T-helper 2 cell treated with Interferon-gamma antibody and Interleukin-4, amounts not matched to agents 5 μg/mL and 100 μg/mL, for 36 hours (primary cell): ENCODE measurements around the gene PLCB4.

Experiments
- DNase-seq: peaks from one replicate; pipeline ENCODE4 v3.0.0; 2021; ENCODE audit warnings: low spot score
- H3K27ac Mint-ChIP-seq: one replicate; pipeline ENCODE4 v1.8.0; 2021; ENCODE audit warnings: mild to moderate bottlenecking, mixed read lengths
- H3K27me3 Mint-ChIP-seq: one replicate; pipeline ENCODE4 v1.8.0; 2021; ENCODE audit warnings: low read depth, mixed read lengths
- H3K36me3 Mint-ChIP-seq: one replicate; pipeline ENCODE4 v1.8.0; 2021; ENCODE audit warnings: low read depth, mixed read lengths
- H3K4me1 Mint-ChIP-seq: one replicate; pipeline ENCODE4 v1.8.0; 2021; ENCODE audit warnings: low read depth, mixed read lengths
- H3K4me3 Mint-ChIP-seq: one replicate; pipeline ENCODE4 v1.8.0; 2022; ENCODE audit warnings: mild to moderate bottlenecking, moderate library complexity, mixed read lengths
- H3K9me3 Mint-ChIP-seq: one replicate; pipeline ENCODE4 v1.8.0; 2021; ENCODE audit warnings: mixed read lengths

PLCB4 gene

GRCh38 chr20:9402141-9402540 lies 333.3 kb downstream of the PLCB4 start:
- Mint-ChIP-seq H3K36me3 (no peaks in the 10 kb centered on the region), H3K9me3 (no peaks in the 10 kb centered on the region), H3K27ac (no peak overlapping the region), H3K4me3 (no peak overlapping the region), H3K4me1 (peaks cover 4% of the 10 kb centered on the region), H3K27me3 (no peaks in the 10 kb centered on the region)
- DNase-seq, result no peak

GRCh38 chr20:9402546-9402945 lies 333.7 kb downstream of the PLCB4 start:
- Mint-ChIP-seq H3K4me3 (no peak overlapping the region), H3K4me1 (peaks cover 4% of the 10 kb centered on the region), H3K27ac (no peak overlapping the region), H3K27me3 (no peaks in the 10 kb centered on the region), H3K9me3 (no peaks in the 10 kb centered on the region), H3K36me3 (no peaks in the 10 kb centered on the region)
- DNase-seq, result no peak

- Mint-ChIP-seq H3K9me3 (no peaks in the 10 kb centered on the region), H3K4me1 (peaks cover 4% of the 10 kb centered on the region), H3K27me3 (no peaks in the 10 kb centered on the region), H3K36me3 (no peaks in the 10 kb centered on the region), H3K4me3 (no peak overlapping the region), H3K27ac (no peak overlapping the region)
- DNase-seq, result no peak
Observed at GRCh38 chr20:9403448-9403847, 334.6 kb downstream of the PLCB4 start.

GRCh38 chr20:9407805-9408421 lies 339.0 kb downstream of the PLCB4 start:
- H3K27ac Mint-ChIP-seq, result no peak overlapping the region
- H3K9me3 Mint-ChIP-seq, result no peaks in the 10 kb centered on the region
- no peaks in the 10 kb centered on the region for H3K36me3 Mint-ChIP-seq
- no peaks in the 10 kb centered on the region for H3K27me3 Mint-ChIP-seq
- H3K4me3 Mint-ChIP-seq, result no peak overlapping the region
- no peaks in the 10 kb centered on the region for H3K4me1 Mint-ChIP-seq
- DNase-seq, result peak; percentile 21

GRCh38 chr20:9408422-9409300 lies 339.8 kb downstream of the PLCB4 start:
- Mint-ChIP-seq H3K4me3 (no peak overlapping the region), H3K27me3 (no peaks in the 10 kb centered on the region), H3K9me3 (no peaks in the 10 kb centered on the region), H3K4me1 (no peaks in the 10 kb centered on the region), H3K36me3 (no peaks in the 10 kb centered on the region), H3K27ac (no peak overlapping the region)
- DNase-seq, result no peak

GRCh38 chr20:9409352-9409751 lies 340.5 kb downstream of the PLCB4 start:
- Mint-ChIP-seq H3K4me1 (no peaks in the 10 kb centered on the region), H3K4me3 (no peak overlapping the region), H3K36me3 (no peaks in the 10 kb centered on the region), H3K27ac (no peak overlapping the region), H3K9me3 (no peaks in the 10 kb centered on the region), H3K27me3 (no peaks in the 10 kb centered on the region)
- DNase-seq, result no peak

GRCh38 chr20:9409981-9410380 lies 341.1 kb downstream of the PLCB4 start:
- DNase-seq, result no peak
- H3K27me3 Mint-ChIP-seq, result no peaks in the 10 kb centered on the region
- no peak overlapping the region for H3K27ac Mint-ChIP-seq
- H3K4me1 Mint-ChIP-seq, result no peaks in the 10 kb centered on the region
- no peaks in the 10 kb centered on the region for H3K9me3 Mint-ChIP-seq
- no peak overlapping the region for H3K4me3 Mint-ChIP-seq
- H3K36me3 Mint-ChIP-seq, result no peaks in the 10 kb centered on the region

GRCh38 chr20:9411833-9412232 lies 342.9 kb downstream of the PLCB4 start:
- DNase-seq, result no peak
- H3K36me3 Mint-ChIP-seq, result no peaks in the 10 kb centered on the region
- H3K9me3 Mint-ChIP-seq, result no peaks in the 10 kb centered on the region
- H3K4me3 Mint-ChIP-seq, result no peak overlapping the region
- no peaks in the 10 kb centered on the region for H3K4me1 Mint-ChIP-seq
- H3K27ac Mint-ChIP-seq, result no peak overlapping the region
- no peaks in the 10 kb centered on the region for H3K27me3 Mint-ChIP-seq

GRCh38 chr20:9412309-9412708 lies 343.4 kb downstream of the PLCB4 start:
- Mint-ChIP-seq H3K27ac (no peak overlapping the region), H3K27me3 (no peaks in the 10 kb centered on the region), H3K9me3 (no peaks in the 10 kb centered on the region), H3K4me1 (no peaks in the 10 kb centered on the region), H3K36me3 (no peaks in the 10 kb centered on the region), H3K4me3 (no peak overlapping the region)
- no peak for DNase-seq

GRCh38 chr20:9413001-9413400 lies 344.1 kb downstream of the PLCB4 start:
- Mint-ChIP-seq H3K27me3 (no peaks in the 10 kb centered on the region), H3K27ac (no peak overlapping the region), H3K4me1 (no peaks in the 10 kb centered on the region), H3K36me3 (no peaks in the 10 kb centered on the region), H3K9me3 (no peaks in the 10 kb centered on the region), H3K4me3 (no peak overlapping the region)
- DNase-seq, result no peak

GRCh38 chr20:9415426-9415825 lies 346.5 kb downstream of the PLCB4 start:
- H3K27me3 Mint-ChIP-seq, result no peaks in the 10 kb centered on the region
- no peak overlapping the region for H3K4me3 Mint-ChIP-seq
- DNase-seq, result no peak
- H3K4me1 Mint-ChIP-seq, result no peaks in the 10 kb centered on the region
- H3K9me3 Mint-ChIP-seq, result no peaks in the 10 kb centered on the region
- no peaks in the 10 kb centered on the region for H3K36me3 Mint-ChIP-seq
- no peak overlapping the region for H3K27ac Mint-ChIP-seq

- Mint-ChIP-seq H3K27ac (no peak overlapping the region), H3K4me3 (no peak overlapping the region), H3K4me1 (no peaks in the 10 kb centered on the region), H3K36me3 (no peaks in the 10 kb centered on the region), H3K9me3 (no peaks in the 10 kb centered on the region), H3K27me3 (no peaks in the 10 kb centered on the region)
- DNase-seq, result no peak
Observed at GRCh38 chr20:9416421-9416820, 347.5 kb downstream of the PLCB4 start.

- Mint-ChIP-seq H3K4me1 (no peaks in the 10 kb centered on the region), H3K4me3 (no peak overlapping the region), H3K9me3 (no peaks in the 10 kb centered on the region), H3K27me3 (no peaks in the 10 kb centered on the region), H3K27ac (no peak overlapping the region), H3K36me3 (no peaks in the 10 kb centered on the region)
- no peak for DNase-seq
Observed at GRCh38 chr20:9417665-9418064, 348.8 kb downstream of the PLCB4 start.

GRCh38 chr20:9422321-9423057 lies 353.6 kb downstream of the PLCB4 start:
- H3K36me3 Mint-ChIP-seq, result no peaks in the 10 kb centered on the region
- no peaks in the 10 kb centered on the region for H3K4me1 Mint-ChIP-seq
- no peak for DNase-seq
- no peak overlapping the region for H3K4me3 Mint-ChIP-seq
- H3K9me3 Mint-ChIP-seq, result no peaks in the 10 kb centered on the region
- H3K27me3 Mint-ChIP-seq, result no peaks in the 10 kb centered on the region
- H3K27ac Mint-ChIP-seq, result no peak overlapping the region
